SU-DHL-6 (cell line): ENCODE results near the gene DCLK1.

ENCODE experiments used
- H2AFZ ChIP-seq: fragments of 200-600 bp; sonication (generic); 2 replicates; pipeline ENCODE4 v1.6.1; 2014; ENCODE audit warnings: low read depth, mild to moderate bottlenecking, moderate library complexity, mixed read lengths, antibody characterized with exemption, low read length; ENCODE audit not compliant: severe bottlenecking
- H3F3A ChIP-seq: fragments of 200-600 bp; shearing (Covaris generic); 2 replicates; pipeline ENCODE4 v1.6.0; 2016; ENCODE audit warnings: antibody characterized with exemption, mild to moderate bottlenecking; ENCODE audit not compliant: insufficient read depth
- H3K27ac ChIP-seq: fragments of 200-600 bp; sonication (generic); 2 replicates; pipeline ENCODE4 v1.5.1; 2016; ENCODE audit warnings: low read depth, mild to moderate bottlenecking, low read length, moderate library complexity, mixed read lengths
- H3K27me3 ChIP-seq: fragments of 200-600 bp; sonication (generic), shearing (Covaris generic); 2 replicates; pipeline ENCODE4 v1.6.0; 2014; ENCODE audit warnings: mild to moderate bottlenecking, low read length
- H3K36me3 ChIP-seq: fragments of 200-600 bp; sonication (generic); 2 replicates; pipeline ENCODE4 v1.6.1; 2014; ENCODE audit warnings: mild to moderate bottlenecking, low read length, mixed read lengths
- H3K4me2 ChIP-seq: fragments of 300-600, 200-600 bp; shearing (Covaris generic), sonication (generic); 2 replicates; pipeline ENCODE4 v1.6.0; 2014; ENCODE audit warnings: low read length, low read depth, mild to moderate bottlenecking; ENCODE audit not compliant: poor library complexity, severe bottlenecking
- H3K4me3 ChIP-seq: fragments of 200-600 bp; sonication (generic); 2 replicates; pipeline ENCODE4 v1.5.1; 2014; ENCODE audit warnings: antibody characterized with exemption, low read length, mild to moderate bottlenecking, mixed read lengths; ENCODE audit not compliant: insufficient read depth, poor library complexity, severe bottlenecking
- H3K79me2 ChIP-seq: fragments of 200-600 bp; sonication (generic); 2 replicates; pipeline ENCODE4 v1.6.1; 2014; ENCODE audit warnings: mild to moderate bottlenecking, low read length, moderate library complexity; ENCODE audit not compliant: insufficient read depth
- H3K9ac ChIP-seq: fragments of 200-600 bp; sonication (generic); 2 replicates; pipeline ENCODE4 v1.7.0; 2014; ENCODE audit warnings: mild to moderate bottlenecking, low read length
- H3K9me2 ChIP-seq: fragments of 200-600 bp; sonication (generic); replicated peaks from 2 replicates; pipeline ENCODE4 v1.6.1; 2014; ENCODE audit warnings: low read length; ENCODE audit not compliant: insufficient read depth
- H3K9me3 ChIP-seq: fragments of 200-600 bp; sonication (generic); 2 replicates; pipeline ENCODE4 v1.6.1; 2014; ENCODE audit warnings: low read length, mixed read lengths; ENCODE audit not compliant: insufficient read depth
- H4K20me1 ChIP-seq: fragments of 200-600 bp; sonication (generic); 2 replicates; pipeline ENCODE4 v1.6.1; 2014; ENCODE audit warnings: low read depth, mild to moderate bottlenecking, antibody characterized with exemption, low read length, moderate library complexity, mixed read lengths
- EZH2phosphoT487 ChIP-seq: fragments of 200-600 bp; sonication (generic), shearing (Covaris generic); conservative IDR thresholded peaks from 2 replicates; pipeline ENCODE4 v1.6.1; 2018; ENCODE audit warnings: mild to moderate bottlenecking, antibody characterized with exemption, low read length, moderate library complexity, mixed read lengths
- TF ChIP-seq, protein P1 (sequence below): fragments of 200-600 bp; sonication (generic); IDR thresholded peaks from one replicate; pipeline ENCODE4 v1.5.1; 2017; ENCODE audit warnings: antibody characterized with exemption, mild to moderate bottlenecking, low read length, moderate library complexity; ENCODE audit not compliant: insufficient read depth, poor library complexity, severe bottlenecking

The DCLK1 gene

DNA sequence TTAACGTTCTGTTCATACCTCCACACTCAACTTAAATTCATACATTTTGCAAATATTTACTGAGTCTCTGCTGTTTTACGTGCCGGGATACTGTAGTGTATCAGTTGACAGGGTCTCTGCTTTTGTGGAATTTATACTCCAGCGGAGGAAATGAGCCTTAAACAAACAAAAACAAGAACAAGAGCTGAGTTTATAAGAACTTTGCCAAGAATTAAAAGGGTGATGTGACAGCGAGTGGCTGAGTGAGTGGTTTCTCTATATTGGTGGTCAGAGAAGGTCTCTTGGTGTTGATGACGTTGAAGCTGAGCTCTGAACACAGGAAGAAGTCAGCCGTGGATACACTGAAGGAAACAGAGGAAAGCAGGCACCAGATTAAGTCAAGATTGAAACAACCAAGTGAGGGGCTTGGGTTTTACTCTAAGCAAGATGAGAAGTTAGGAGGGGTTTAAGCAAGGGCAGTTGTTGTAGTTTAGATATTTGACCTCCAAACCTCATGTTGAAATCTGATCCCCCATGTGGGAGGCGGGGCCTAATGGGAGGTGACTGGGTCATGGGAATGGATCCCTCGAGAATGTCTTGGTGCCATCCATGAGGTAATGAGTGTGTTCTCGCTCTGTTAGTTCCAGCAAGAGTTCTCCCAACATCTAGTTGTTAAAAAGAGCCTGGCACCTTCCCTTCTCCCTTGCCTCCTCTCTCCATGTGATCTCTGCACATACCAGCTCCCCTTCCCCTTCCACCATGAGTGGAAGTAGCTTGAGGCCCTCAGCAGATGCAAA lies 248.3 kb downstream of the DCLK1 start:
- Histone ChIP-seq H3F3A (no peaks in the 10 kb centered on the region), H3K36me3 (no peaks in the 10 kb centered on the region), H3K79me2 (no peaks in the 10 kb centered on the region), H3K9me2 (no peaks in the 10 kb centered on the region), H3K9ac (no peak overlapping the region), H3K4me3 (no peak overlapping the region), H3K27ac (no peak overlapping the region), H4K20me1 (no peaks in the 10 kb centered on the region), H3K27me3 (no peaks in the 10 kb centered on the region), H3K4me2 (no peak overlapping the region), H2AFZ (no peak overlapping the region), H3K9me3 (no peaks in the 10 kb centered on the region)
- TF ChIP-seq EZH2phosphoT487 = no peak
- TF ChIP-seq, protein P1, sequence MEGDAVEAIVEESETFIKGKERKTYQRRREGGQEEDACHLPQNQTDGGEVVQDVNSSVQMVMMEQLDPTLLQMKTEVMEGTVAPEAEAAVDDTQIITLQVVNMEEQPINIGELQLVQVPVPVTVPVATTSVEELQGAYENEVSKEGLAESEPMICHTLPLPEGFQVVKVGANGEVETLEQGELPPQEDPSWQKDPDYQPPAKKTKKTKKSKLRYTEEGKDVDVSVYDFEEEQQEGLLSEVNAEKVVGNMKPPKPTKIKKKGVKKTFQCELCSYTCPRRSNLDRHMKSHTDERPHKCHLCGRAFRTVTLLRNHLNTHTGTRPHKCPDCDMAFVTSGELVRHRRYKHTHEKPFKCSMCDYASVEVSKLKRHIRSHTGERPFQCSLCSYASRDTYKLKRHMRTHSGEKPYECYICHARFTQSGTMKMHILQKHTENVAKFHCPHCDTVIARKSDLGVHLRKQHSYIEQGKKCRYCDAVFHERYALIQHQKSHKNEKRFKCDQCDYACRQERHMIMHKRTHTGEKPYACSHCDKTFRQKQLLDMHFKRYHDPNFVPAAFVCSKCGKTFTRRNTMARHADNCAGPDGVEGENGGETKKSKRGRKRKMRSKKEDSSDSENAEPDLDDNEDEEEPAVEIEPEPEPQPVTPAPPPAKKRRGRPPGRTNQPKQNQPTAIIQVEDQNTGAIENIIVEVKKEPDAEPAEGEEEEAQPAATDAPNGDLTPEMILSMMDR = no peak

DNA sequence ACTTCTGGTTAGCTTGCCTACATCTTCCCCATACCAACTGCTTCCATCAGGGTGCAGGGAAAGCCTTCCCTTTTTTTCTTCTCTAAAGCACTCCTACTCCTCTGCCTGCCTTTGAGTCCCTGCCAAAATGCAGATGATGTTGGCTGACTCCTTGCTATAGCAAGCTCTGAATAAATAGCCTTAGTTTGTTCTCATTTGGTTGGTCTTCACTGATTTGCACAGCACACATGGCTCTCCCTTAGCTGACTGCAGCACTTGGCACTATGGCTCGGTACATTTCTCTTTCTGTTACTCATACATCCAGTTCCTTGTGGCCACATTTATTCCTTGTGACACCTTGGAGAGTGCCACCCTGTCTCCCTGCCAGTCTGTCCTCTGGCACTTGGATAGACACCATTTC lies 249.8 kb downstream of the DCLK1 start:
- Histone ChIP-seq H3F3A (no peaks in the 10 kb centered on the region), H3K9me3 (no peaks in the 10 kb centered on the region), H3K9me2 (no peaks in the 10 kb centered on the region), H3K27me3 (no peaks in the 10 kb centered on the region), H3K79me2 (no peaks in the 10 kb centered on the region), H3K9ac (no peak overlapping the region), H4K20me1 (no peaks in the 10 kb centered on the region), H3K27ac (no peak overlapping the region), H3K4me2 (no peak overlapping the region), H3K4me3 (no peak overlapping the region), H2AFZ (no peak overlapping the region), H3K36me3 (no peaks in the 10 kb centered on the region)
- TF ChIP-seq, protein P1 = no peak
- TF ChIP-seq EZH2phosphoT487 = no peak

DNA sequence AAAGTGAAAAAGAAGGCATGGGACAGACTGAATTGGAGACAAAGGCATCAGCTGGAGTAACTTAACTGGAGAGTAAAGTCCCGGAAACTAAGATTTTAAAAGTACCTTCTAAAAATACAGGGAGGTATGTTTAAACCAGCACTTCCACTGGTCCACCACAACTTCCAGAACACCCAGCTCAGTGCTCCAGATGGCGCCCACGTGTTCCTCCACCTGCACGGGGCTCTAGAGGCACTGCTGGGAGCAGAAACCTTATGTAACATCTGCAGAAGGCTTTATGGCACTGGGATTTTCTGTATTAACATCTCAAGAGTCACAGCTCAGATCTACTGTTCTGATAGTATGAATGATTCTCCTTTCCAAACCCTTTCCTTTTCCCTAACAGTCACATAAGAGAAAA lies 252.1 kb downstream of the DCLK1 start:
- no peaks in the 10 kb centered on the region for H3F3A ChIP-seq
- no peaks in the 10 kb centered on the region for H3K79me2 ChIP-seq
- no peaks in the 10 kb centered on the region for H3K9me3 ChIP-seq
- H4K20me1 ChIP-seq = no peaks in the 10 kb centered on the region
- H3K4me3 ChIP-seq = no peak overlapping the region
- TF ChIP-seq, protein P1 = no peak
- TF ChIP-seq EZH2phosphoT487 = no peak
- H3K27me3 ChIP-seq = no peaks in the 10 kb centered on the region
- no peak overlapping the region for H3K9ac ChIP-seq
- H3K9me2 ChIP-seq = no peaks in the 10 kb centered on the region
- no peaks in the 10 kb centered on the region for H3K36me3 ChIP-seq
- H3K27ac ChIP-seq = no peak overlapping the region
- no peak overlapping the region for H2AFZ ChIP-seq
- no peak overlapping the region for H3K4me2 ChIP-seq
